GM12873 (cell line): Measurements from ENCODE around the gene PPT1.

Experiments used
- TF ChIP-seq, protein P1 (sequence below): IDR thresholded peaks from 2 replicates; pipeline ENCODE4 v1.5.1; 2012; ENCODE audit warnings: low read depth, mild to moderate bottlenecking, moderate library complexity, low read length, control low read depth; ENCODE audit not compliant: insufficient read depth; ENCODE audit errors: missing control alignments

PPT1 gene

DNA sequence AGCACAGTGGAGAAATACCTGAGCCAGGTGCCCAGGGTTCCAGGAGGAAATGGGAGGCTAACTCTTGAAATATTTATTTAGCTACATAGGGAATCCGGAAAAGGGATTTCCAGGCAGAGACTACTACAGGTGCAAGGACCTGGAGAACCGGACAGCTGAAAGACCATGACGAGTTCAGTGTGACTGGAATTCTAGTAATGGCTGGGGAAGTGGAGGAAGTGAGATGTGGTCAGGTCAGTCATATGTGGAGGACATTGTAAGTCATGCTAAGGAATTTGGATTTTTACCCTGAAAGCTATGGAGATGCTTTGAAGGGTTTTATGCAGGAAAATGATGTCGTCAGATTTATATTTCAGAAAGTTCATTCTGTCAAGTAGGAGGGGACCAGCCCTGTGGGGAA is 54.7 kb downstream of the PPT1 start:
- TF ChIP-seq, protein P1, sequence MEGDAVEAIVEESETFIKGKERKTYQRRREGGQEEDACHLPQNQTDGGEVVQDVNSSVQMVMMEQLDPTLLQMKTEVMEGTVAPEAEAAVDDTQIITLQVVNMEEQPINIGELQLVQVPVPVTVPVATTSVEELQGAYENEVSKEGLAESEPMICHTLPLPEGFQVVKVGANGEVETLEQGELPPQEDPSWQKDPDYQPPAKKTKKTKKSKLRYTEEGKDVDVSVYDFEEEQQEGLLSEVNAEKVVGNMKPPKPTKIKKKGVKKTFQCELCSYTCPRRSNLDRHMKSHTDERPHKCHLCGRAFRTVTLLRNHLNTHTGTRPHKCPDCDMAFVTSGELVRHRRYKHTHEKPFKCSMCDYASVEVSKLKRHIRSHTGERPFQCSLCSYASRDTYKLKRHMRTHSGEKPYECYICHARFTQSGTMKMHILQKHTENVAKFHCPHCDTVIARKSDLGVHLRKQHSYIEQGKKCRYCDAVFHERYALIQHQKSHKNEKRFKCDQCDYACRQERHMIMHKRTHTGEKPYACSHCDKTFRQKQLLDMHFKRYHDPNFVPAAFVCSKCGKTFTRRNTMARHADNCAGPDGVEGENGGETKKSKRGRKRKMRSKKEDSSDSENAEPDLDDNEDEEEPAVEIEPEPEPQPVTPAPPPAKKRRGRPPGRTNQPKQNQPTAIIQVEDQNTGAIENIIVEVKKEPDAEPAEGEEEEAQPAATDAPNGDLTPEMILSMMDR: no peak

DNA sequence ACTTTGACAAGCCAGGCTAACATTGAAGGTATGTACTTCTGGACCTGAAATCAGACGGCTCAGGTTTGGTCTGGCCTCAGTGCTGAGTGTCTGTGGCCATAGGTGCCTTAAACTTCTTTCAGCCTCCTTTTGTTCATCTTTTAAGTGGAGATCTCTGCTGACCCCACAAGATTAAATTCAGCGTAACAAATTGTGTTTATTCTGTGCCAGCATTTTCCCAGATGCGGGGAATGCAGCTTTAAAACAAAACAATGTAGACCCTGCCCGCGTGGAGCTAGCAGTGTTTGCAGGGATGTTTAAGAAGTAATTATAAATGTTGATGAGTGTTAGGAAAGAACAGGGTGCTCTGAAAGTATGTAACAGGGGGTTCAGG is 55.6 kb downstream of the PPT1 start:
- TF ChIP-seq, protein P1: no peak

DNA sequence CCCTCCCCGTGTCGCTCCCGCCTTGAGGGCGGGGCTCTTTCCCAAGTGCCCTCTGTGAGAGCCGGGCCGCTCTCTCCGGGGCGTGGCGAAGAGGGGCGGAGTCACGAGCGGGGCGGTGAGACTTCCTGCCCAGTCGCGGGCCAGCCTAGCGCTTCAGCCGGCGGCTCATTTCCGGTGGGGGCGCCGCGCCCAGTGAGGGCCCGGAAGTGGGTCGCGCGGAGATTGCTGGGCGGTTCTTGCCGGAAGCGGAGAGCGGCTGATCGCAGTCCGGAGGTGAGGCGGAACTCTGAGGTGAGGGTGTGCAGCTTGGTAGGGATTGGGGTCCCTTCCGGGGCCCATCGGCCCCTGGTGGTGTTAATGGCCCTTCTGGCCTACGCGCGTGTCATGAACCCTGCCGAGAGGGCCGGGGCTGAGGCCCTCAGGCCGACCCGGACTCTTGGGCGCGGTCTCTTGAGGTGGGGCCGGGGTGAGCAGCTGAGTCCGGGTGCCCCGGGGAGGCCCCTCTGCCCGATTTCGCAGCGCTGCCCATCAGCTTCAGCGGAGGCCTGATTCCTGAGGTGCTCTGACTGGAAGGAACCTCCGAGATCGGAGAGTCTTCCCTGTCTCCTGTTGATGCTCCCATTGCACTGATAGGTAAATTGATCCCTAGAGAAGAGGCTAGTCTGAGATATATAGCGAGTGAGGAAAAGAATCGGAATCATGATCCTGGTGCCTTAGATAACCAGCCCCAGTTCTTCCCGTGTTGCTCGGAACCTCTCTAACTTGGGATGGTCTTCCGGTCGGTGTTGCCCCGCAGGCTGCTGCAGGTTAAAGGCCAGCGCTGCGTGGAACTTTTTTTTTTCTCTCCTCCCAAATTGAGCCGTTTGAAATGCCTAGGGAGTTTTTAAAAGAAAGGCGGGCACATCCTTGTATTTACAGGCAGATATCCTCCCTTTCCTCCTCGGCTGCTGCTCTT is 56.3 kb downstream of the PPT1 start, which contains the start of gene CAP1:
Gene CAP1, plus strand, starts transcription at position 219 of the 955 bp plus-strand sequence. CDS start 18,618 bp downstream, outside the sequence.
- TF ChIP-seq, protein P1: no peak

DNA sequence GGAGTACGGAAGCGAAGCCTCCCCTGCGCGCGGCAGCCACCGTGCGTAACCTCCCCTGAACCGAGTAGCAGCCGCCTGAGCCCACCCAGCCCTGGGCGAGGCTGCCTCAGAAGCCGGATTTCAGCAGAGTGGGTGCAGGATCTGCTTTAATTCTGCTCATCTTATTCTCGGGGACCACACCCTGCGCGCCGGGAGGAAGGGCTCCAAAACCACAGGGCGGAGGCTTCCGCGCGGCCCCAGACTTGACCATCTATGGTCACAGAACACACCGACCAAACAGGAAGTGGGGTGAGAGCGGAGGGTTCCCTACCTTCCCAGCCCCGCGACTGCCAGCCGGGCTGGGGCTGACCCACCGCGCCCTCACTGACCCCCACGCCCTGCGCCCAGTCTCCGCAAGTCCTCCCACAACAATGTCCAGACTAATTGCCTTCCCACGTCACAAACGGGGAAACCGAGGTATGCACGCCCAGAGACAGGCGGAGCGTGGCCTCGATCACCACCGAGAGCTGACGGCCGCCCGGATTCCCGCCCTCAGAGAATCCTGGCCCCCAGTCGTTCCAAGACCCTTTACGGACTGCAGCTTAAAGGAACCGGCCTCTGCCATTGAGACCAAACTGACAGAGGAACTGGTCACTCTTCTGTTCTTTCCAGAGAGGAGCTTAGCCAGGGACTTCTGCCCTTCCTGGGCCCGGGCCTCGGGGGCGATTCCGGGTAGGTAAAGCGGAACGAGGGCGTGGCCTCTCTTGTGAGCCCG is 57.1 kb downstream of the PPT1 start:
- TF ChIP-seq, protein P1: no peak

DNA sequence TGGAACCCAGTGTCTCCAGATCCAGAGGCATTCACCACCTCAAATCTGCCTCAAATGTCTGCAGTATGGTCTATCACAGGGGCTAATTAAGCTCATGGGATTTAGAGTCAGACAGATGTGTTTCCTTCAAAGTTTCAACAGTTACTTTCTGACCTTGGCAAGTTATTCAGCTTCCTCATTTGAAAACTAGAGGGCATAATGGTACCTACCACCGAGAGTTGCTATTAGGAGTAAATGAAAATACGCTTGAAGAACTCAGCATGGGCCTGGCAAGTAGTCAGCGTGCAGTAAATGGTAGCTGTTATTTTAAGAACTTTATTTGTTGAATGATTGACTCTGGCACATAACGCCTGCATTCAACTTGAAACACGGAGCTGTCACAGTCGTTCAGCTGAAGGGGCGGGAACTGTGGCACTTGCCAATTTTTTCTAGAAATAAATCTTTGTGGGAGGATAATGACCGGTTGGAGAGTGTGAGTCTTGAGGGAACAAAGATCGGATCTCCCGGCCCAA is 57.8 kb downstream of the PPT1 start:
- TF ChIP-seq, protein P1: no peak

DNA sequence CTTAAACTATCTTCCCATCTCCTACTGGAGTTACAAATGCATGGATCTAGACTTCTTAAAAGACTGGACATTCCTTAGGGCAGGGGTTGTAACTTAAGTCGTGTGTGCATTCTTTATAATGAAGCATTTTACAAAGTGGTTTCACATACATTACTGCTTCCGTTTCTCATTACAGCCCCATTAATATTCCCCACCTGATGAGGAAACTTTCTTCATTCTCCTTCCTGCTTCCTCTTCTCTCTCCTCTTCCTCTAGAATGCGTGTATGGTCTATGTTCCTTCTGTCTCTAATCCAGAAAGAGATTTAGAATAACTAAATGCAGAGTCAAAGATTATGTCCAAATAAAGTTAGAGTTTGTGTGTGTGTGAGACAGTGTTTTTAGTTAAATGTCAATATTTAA is 58.4 kb downstream of the PPT1 start:
- TF ChIP-seq, protein P1: no peak

DNA sequence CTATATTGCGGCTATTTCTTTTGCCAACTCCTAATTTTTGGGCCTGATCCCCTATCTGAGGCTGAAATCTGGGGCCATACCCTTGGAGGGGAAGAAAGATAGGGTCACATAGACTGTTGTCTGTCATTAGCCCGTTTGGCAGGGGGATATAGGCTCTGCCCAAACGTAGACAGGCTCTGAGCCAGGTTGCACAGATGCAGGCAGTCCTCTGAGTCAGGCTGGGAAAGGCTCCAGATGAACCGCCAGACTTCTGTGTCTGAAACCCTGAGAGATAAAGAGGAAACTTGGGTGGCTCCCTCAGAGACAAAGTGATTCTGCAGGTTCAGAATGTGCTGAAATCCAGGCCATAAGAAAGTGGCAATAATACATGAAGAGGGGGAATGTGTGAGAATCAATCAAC is 60.5 kb downstream of the PPT1 start:
- TF ChIP-seq, protein P1: no peak
